SK-N-SH (cell line): Measurements from ENCODE around the gene ZBTB17.

Source experiments
- CTCF ChIP-seq: fragments of 200-600 bp; sonication (generic); IDR thresholded peaks from 2 replicates; pipeline ENCODE4 v1.6.1; 2017; ENCODE audit warnings: antibody characterized with exemption, mild to moderate bottlenecking, moderate library complexity
- ELF1 ChIP-seq: IDR thresholded peaks from 2 replicates; pipeline ENCODE4 v1.4.0; 2012
- EP300 ChIP-seq, 2 experiments: IDR thresholded peaks; 2 replicates each; pipeline versions ENCODE4 v1.4.0 to v1.6.1; 2012; ENCODE audit warnings: borderline replicate concordance in 1 of 2, low read depth in 1 of 2, low read length in 1 of 2
- GATA2 ChIP-seq: sonication (generic); formaldehyde crosslinking; IDR thresholded peaks from 2 replicates; pipeline ENCODE4 v1.5.0; 2020; ENCODE audit warnings: mild to moderate bottlenecking, missing genetic modification reagents
- MAX ChIP-seq: IDR thresholded peaks from 2 replicates; pipeline ENCODE4 v1.4.0; 2012; ENCODE audit warnings: low read depth
- NFIC ChIP-seq: IDR thresholded peaks from 2 replicates; pipeline ENCODE4 v1.4.0; 2012; ENCODE audit warnings: borderline replicate concordance
- PBX3 ChIP-seq: IDR thresholded peaks from 2 replicates; pipeline ENCODE4; 2012
- POLR2AphosphoS5 ChIP-seq: IDR thresholded peaks from 2 replicates; pipeline ENCODE4 v1.6.1; 2012; ENCODE audit warnings: low read depth, low read length
- RAD21 ChIP-seq: IDR thresholded peaks from 2 replicates; pipeline ENCODE4 v1.6.1; 2012; ENCODE audit warnings: mild to moderate bottlenecking, low read length
- REST ChIP-seq: IDR thresholded peaks from 2 replicates; pipeline ENCODE4 v1.6.1; 2012; ENCODE audit warnings: mild to moderate bottlenecking, low read depth, low read length, moderate library complexity
- RFX5 ChIP-seq: IDR thresholded peaks from 2 replicates; pipeline ENCODE4 v1.6.1; 2012; ENCODE audit warnings: mild to moderate bottlenecking, improper control_type of control experiment, low read length
- TAF1 ChIP-seq: IDR thresholded peaks from 2 replicates; pipeline ENCODE4 v1.6.1; 2012; ENCODE audit warnings: low read depth, mild to moderate bottlenecking, low read length, moderate library complexity, borderline replicate concordance
- YY1 ChIP-seq: IDR thresholded peaks from 2 replicates; pipeline ENCODE4 v1.4.0; 2012; ENCODE audit warnings: low read depth, mild to moderate bottlenecking
- ZBTB33 ChIP-seq: IDR thresholded peaks from 2 replicates; pipeline ENCODE4 v1.4.0; 2012; ENCODE audit warnings: low read depth, borderline replicate concordance

GRCh38 chr1:16011936-16012589, 36.2 kb upstream of the ZBTB17 start:
- TF ChIP-seq RAD21 (no peak), PBX3 (no peak), GATA2 (CRISPR knock-in tag) (no peak), CTCF (no peak), EP300 (IDR thresholded peaks at IDR 0.05; ENCODE audit: borderline replicate concordance in 1 of 2, low read depth in 1 of 2, low read length in 1 of 2) (no peak), YY1 (no peak), POLR2AphosphoS5 (no peak), NFIC (no peak), MAX (no peak), REST (no peak), ZBTB33 (no peak), RFX5 (no peak), ELF1 (no peak), TAF1 (no peak)
